C4-2B (cell line): ENCODE measurements around the gene PIK3CD.

Experiments
- H3K27ac ChIP-seq: fragments of 450-650 bp; 2 replicates; pipeline ENCODE4 v1.5.1; 2017
- CTCF ChIP-seq: fragments of 450-650 bp; conservative IDR thresholded peaks from 2 replicates; pipeline ENCODE4 v1.5.1; 2017; ENCODE audit warnings: mild to moderate bottlenecking
- ZFX ChIP-seq: fragments of 450-650 bp; IDR thresholded peaks from 2 replicates; pipeline ENCODE4 v1.6.1; 2017

The PIK3CD gene

DNA sequence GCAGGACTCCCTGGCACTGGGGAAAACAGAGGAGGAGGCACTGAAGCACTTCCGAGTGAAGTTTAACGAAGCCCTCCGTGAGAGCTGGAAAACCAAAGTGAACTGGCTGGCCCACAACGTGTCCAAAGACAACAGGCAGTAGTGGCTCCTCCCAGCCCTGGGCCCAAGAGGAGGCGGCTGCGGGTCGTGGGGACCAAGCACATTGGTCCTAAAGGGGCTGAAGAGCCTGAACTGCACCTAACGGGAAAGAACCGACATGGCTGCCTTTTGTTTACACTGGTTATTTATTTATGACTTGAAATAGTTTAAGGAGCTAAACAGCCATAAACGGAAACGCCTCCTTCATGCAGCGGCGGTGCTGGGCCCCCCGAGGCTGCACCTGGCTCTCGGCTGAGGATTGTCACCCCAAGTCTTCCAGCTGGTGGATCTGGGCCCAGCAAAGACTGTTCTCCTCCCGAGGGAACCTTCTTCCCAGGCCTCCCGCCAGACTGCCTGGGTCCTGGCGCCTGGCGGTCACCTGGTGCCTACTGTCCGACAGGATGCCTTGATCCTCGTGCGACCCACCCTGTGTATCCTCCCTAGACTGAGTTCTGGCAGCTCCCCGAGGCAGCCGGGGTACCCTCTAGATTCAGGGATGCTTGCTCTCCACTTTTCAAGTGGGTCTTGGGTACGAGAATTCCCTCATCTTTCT is 75.5 kb downstream of the PIK3CD start:
- TF ChIP-seq CTCF (no peak), ZFX (no peak)
- no peak overlapping the region for H3K27ac ChIP-seq

DNA sequence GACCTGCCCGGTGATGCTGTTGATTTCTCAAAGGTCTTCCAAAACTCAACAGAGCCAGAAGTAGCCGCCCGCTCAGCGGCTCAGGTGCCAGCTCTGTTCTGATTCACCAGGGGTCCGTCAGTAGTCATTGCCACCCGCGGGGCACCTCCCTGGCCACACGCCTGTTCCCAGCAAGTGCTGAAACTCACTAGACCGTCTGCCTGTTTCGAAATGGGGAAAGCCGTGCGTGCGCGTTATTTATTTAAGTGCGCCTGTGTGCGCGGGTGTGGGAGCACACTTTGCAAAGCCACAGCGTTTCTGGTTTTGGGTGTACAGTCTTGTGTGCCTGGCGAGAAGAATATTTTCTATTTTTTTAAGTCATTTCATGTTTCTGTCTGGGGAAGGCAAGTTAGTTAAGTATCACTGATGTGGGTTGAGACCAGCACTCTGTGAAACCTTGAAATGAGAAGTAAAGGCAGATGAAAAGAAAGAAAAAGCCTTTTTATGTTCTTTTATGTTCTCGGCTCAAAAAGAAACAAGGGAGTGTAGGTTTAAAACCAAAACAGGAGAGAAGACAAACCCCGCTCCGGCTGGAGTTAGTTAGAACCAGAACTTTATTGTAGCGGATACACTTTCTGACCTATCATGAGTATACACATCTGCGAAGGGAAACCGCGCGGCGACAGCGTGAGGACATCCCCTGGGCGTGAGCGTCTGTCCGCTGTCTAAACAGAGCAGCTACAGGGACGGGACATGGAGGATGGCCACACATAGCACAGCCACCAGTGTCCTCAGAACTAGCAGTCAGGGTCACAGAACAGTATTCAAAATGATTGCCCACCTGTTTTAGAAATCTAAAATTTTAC is 77.1 kb downstream of the PIK3CD start:
- TF ChIP-seq ZFX, result no peak
- TF ChIP-seq CTCF, result no peak
- no peak overlapping the region for H3K27ac ChIP-seq

DNA sequence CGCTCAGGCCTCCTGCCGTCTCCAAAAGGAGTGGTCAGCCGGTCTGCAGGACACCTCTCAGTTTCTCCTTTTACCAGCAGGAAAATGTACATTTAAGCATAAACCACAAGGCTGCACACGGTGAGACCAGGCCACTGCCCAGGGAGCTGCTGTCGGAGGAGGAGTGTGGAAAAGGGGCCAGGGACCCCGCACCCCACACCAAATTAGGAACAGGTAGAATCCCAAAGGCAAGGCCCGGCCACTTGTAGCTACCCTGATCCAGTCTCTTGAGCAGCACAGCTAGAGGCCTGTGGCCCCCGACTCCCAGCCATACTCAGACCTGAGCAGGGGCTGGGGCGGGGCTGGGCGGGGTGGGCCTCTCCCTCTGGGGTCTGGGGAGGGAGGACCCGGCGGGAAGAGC is 78.0 kb downstream of the PIK3CD start:
- H3K27ac ChIP-seq, result no peak overlapping the region
- no peak for TF ChIP-seq ZFX
- no peak for TF ChIP-seq CTCF

DNA sequence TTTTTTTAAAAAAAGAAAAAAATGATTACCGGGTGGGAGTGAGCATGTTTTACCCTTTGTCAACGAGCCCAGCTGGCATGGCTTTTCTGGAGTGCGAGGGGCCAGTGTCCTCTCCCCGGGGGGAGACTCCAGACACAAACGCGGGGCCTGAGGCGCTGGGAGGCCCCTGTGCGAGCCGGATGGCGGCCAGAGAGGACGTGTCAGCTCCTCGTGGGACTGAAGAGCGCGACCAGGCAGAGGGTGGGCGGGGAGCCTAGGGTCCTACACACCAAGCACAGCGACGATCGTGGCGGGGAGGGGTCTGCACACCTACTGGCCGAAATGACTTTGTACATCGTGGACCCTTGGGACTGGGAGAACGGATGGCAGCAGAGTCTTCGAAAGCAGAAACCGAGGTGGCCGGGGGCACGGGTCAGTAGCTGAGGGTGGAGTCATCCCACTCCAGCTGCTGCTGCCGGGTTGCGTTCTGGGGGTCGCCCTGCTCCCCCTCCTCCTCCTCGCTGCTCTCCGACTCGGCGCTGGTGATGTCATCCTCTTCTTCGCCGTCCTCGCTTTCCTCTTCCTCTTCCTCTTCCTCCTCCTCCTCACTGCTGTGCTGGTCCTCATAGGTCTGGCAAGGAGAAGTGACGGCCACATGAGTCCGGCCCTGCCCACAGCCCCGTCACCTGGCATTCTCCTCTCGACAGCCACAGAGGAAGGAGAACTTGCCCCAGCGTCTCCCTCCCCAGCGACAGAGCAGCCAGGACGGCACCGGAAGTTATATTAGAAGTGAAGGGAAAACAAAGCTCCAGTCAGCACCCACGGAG is 78.8 kb downstream of the PIK3CD start:
- H3K27ac ChIP-seq, result no peak overlapping the region
- TF ChIP-seq CTCF, result no peak
- no peak for TF ChIP-seq ZFX

DNA sequence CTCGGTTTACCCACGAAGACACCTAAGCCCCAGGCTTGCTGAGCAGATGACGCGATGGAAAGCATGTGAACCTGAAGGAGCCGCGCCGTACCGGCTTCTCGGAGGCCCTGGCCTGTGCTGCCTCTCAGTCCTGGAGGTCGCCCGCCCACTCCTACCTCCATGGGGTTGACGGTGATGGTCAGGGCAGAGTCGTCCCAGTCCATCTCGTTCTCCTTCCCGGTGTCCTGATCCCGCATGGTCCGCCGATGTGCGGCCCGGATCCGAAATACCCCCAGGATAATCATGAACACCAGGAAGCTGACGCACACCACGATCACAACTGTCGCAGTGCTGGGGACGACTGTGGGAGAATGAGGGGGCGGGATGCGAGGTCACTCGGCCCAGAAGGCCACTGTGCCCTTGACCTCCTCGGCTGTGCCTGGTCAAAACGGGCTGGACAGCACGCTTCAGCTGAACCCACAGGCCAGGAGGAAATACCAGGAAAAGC is 79.6 kb downstream of the PIK3CD start:
- TF ChIP-seq ZFX, result no peak
- no peak for TF ChIP-seq CTCF
- H3K27ac ChIP-seq, result no peak overlapping the region

DNA sequence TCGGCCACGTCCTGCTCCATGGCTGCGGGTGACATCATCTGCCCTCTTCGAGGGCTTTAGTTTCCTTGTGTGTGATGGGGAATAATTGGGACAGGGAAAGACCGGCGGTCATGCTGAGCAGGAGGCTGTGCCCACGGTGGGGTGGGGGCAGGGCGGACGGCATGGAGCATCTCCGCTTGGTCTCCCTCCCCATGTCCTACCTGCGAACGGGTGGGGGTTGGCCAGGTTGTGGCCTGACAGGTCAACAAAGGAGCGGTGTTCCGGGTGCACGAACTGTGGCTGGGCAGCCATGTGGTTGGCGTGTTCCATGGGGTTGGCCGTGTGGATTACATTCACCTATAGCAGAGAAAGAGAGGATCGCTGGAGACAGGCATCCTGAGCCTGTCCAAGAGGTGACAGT is 80.0 kb downstream of the PIK3CD start:
- H3K27ac ChIP-seq, result no peak overlapping the region

More for the DNA sequence above, 80.0 kb downstream of the PIK3CD start:
- TF ChIP-seq CTCF, result no peak
- no peak for TF ChIP-seq ZFX
